Testis (tissue), 3 donors: ENCODE data around the gene RASAL1. TPM values are rescaled to one million over a fixed set of nuclear protein-coding genes. Genes with fewer than 3 reads are reported as not detected.
"Not testable (repeated sequence)": the region's sequence is repeated elsewhere in the genome, so short reads cannot be mapped to it uniquely, and the experiment has no call there.

Experiments used
- DNase-seq: peaks from one replicate; pipeline ENCODE4 v3.0.0-alpha.2; 2019
- H3K27ac ChIP-seq, 2 donors: fragments of 200-600 bp; sonication (generic); one replicate each; pipeline ENCODE4 v1.5.1; 2019
- H3K27me3 ChIP-seq: fragments of 200-600 bp; sonication (generic); one replicate; pipeline ENCODE4 v1.5.1; 2019
- H3K36me3 ChIP-seq: fragments of 200-600 bp; sonication (generic); one replicate; pipeline ENCODE4 v1.5.1; 2017; ENCODE audit warnings: low read depth; ENCODE audit errors: missing control alignments
- H3K4me1 ChIP-seq: fragments of 200-600 bp; sonication (generic); one replicate; pipeline ENCODE4 v1.5.1; 2019
- H3K4me3 ChIP-seq, 2 donors: fragments of 200-600 bp; sonication (generic); one replicate each; pipeline ENCODE4 v1.5.1; 2017 to 2019
- H3K9me3 ChIP-seq: fragments of 200-600 bp; sonication (generic); one replicate; pipeline ENCODE4 v1.5.1; 2017
- CTCF ChIP-seq, 3 experiments: fragments of 450-650 bp in 2 of 3; fragments of 200-600 bp in 1 of 3; sonication (generic) in 1 of 3; IDR thresholded peaks; one replicate each; pipeline ENCODE4 v1.5.1; 2016 to 2019; ENCODE audit warnings: antibody characterized with exemption in 3 of 3, mild to moderate bottlenecking in 2 of 3, moderate library complexity in 1 of 3
- POLR2A ChIP-seq: fragments of 450-650 bp; IDR thresholded peaks from one replicate; pipeline ENCODE4 v1.6.1; 2017; ENCODE audit warnings: antibody characterized with exemption, mild to moderate bottlenecking, moderate library complexity
- WGBS, 2 donors: methylation state at CpG; one replicate each; pipeline ENCODE4 v1.1.5; 2018; 5-methylcytosine and 5-hydroxymethylcytosine counted together
- intact Hi-C: fragments of 100-400 bp; cut with DNase I; formaldehyde crosslinking; loops from one replicate; pipeline ENCODE4 v1.15.1; 2023; ENCODE audit warnings: low total_unique reads
- polyA plus RNA-seq: library from polyadenylated mRNA; stranded (reverse); fragments of 350-450 nt; fragmentation: Illumina TruSeq; extraction: RNeasy Lipid Tissue Mini Kit (QIAGEN cat#74804); gene quantifications from one replicate; pipeline ENCODE4 v1.2.3, GENCODE V29; 2014; ENCODE audit warnings: low read depth, low replicate concordance; ENCODE audit not compliant: insufficient read depth
- total RNA-seq, 2 donors: library from RNA; depleted of rRNA; stranded (reverse); fragments of >200 nt; gene quantifications; one replicate each; pipeline ENCODE4 v1.2.3, GENCODE V29; 2016

RASAL1 gene
- total and polyA plus RNA-seq, 3 donors from 2014 or later: 5.0 to 20.1 (median 18.2) TPM

- Histone ChIP-seq H3K27ac (peak overlapping the region; percentile 42 to 72), H3K36me3 (no peaks in the 10 kb centered on the region), H3K27me3 (no peaks in the 10 kb centered on the region), H3K4me3 (no peak overlapping the region), H3K4me1 (peaks cover 11% of the 10 kb centered on the region), H3K9me3 (no peaks in the 10 kb centered on the region)
- peak; percentile 94 for DNase-seq
- TF ChIP-seq CTCF (IDR thresholded peaks at IDR 0.05) (no peak), POLR2A (no peak)
- intact Hi-C loops: no loop called here
- 58 to 62% methylated on average over 14 to 17 of the region's 17 CpGs for WGBS, 2 donors
Measured at GRCh38 chr12:113142173-113142885, 6.8 kb upstream of the RASAL1 start.

DNA sequence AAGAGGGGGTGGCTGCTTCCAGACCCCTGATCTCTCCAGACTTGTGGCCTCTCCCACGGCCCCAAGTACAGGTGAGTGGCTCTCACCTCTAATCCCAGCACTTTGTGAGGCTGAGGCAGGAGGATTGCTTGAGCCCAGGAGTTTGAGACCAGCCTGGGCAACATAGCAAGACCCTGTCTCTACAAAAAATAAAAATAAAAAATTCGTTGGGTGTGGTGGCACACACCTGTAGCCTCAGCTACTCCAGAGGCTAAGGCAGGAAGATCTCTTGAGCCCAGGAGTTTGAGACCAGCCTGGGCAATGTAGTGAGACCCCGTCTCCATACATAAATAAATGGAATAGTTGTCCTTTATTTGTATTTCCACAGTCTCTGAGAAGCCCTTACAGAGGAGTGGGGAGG lies 6.2 kb upstream of the RASAL1 start:
- intact Hi-C loops: not testable (repeated sequence)
- peak overlapping the region; percentile 42 to 72 for H3K27ac ChIP-seq
- 75 to 83% methylated on average over 3 of the region's 3 CpGs for WGBS, 2 donors

GRCh38 chr12:113140706-113141105 lies 5.1 kb upstream of the RASAL1 start:
- no peak for TF ChIP-seq POLR2A
- no peak for TF ChIP-seq CTCF (IDR thresholded peaks at IDR 0.05)
- peak overlapping the region in 1 of 2 donors; percentile 72 for H3K27ac ChIP-seq

More for the DNA sequence above, 6.2 kb upstream of the RASAL1 start:
- not testable (repeated sequence) for H3K27me3 ChIP-seq, H3K4me3 ChIP-seq, H3K36me3 ChIP-seq, DNase-seq, H3K9me3 ChIP-seq
- H3K4me1 ChIP-seq: peaks cover 11% of the 10 kb centered on the region

DNA sequence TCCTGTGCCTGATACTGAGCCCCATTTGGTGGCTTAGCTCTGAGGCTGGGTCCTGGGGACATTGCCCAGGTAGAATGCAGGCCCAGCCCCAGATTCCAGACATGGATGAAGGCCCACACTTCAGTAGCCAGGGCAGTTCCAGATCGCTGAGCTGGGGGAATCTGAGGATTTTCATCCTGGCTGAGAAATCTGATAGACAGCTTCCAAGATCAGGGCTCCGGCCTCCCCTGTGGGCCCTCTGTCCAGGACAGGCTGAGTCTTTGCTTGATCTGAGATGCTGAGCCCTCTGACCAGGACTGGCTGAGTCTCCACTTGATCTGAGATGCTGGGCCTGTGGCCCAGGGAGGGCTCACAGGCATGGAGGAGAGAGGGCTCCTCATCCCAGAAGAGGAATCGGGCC lies 3.3 kb upstream of the RASAL1 start:
- DNase-seq: no peak
- H3K4me1 ChIP-seq: peaks cover 16% of the 10 kb centered on the region
- TF ChIP-seq POLR2A (no peak), CTCF (IDR thresholded peaks at IDR 0.05) (no peak)
- H3K27me3 ChIP-seq: no peaks in the 10 kb centered on the region
- intact Hi-C loops: no loop called here
- 78 to 86% methylated on average over 1 to 3 of the region's 3 CpGs for WGBS, 2 donors
- H3K4me3 ChIP-seq: no peak overlapping the region
- no peak overlapping the region for H3K27ac ChIP-seq
- no peaks in the 10 kb centered on the region for H3K36me3 ChIP-seq
- H3K9me3 ChIP-seq: no peaks in the 10 kb centered on the region

More at GRCh38 chr12:113140706-113141105, 5.1 kb upstream of the RASAL1 start:
- no peaks in the 10 kb centered on the region for H3K36me3 ChIP-seq
- 73 to 82% methylated on average over 7 of the region's 7 CpGs for WGBS, 2 donors
- no peak overlapping the region for H3K4me3 ChIP-seq
- H3K27me3 ChIP-seq: no peaks in the 10 kb centered on the region
- no peaks in the 10 kb centered on the region for H3K9me3 ChIP-seq
- DNase-seq: no peak
- H3K4me1 ChIP-seq: peaks cover 16% of the 10 kb centered on the region
- intact Hi-C loops: no loop called here

GRCh38 chr12:113137861-113138783 lies 2.6 kb upstream of the RASAL1 start:
- Histone ChIP-seq H3K36me3 (no peaks in the 10 kb centered on the region), H3K4me3 (no peak overlapping the region), H3K27ac (no peak overlapping the region), H3K4me1 (peaks cover 16% of the 10 kb centered on the region), H3K27me3 (no peaks in the 10 kb centered on the region), H3K9me3 (no peaks in the 10 kb centered on the region)
- TF ChIP-seq CTCF (IDR thresholded peaks at IDR 0.05): no peak
- no peak for DNase-seq
- intact Hi-C loops: no loop called here
- WGBS, 2 donors: 86 to 88% methylated on average over 10 to 12 of the region's 12 CpGs
